A549 (cell line): ENCODE measurements around the gene NKTR. TPM values are rescaled to one million over a fixed set of nuclear protein-coding genes. Genes with fewer than 3 reads are reported as not detected.

ENCODE experiments used
- ATAC-seq, 2 experiments: fragments of 200-7000 bp in 1 of 2; fragments of >200 bp in 1 of 2; cut with Nextera tagmentation in 1 of 2; cut with Tn5 transposase in 1 of 2; 3 replicates each; pipeline versions ENCODE4 v1.8.0 to v1.9.1; 2018 to 2020; ENCODE audit warnings: mild to moderate bottlenecking in 1 of 2, moderate library complexity in 1 of 2
- CTCF ChIA-PET: fragments of 300-600 bp; sonication (Branson Sonifier 250); formaldehyde crosslinking; extraction: SDS; loops from one replicate; lab custom pipeline; 2021; ENCODE audit warnings: antibody characterized with exemption, inconsistent platforms; lab: Yijun Ruan, JAX
- POLR2A ChIA-PET: fragments of 350-600 bp; formaldehyde crosslinking; extraction: SDS; loops from one replicate; lab custom pipeline; 2021; ENCODE audit warnings: antibody characterized with exemption, inconsistent platforms; lab: Yijun Ruan, JAX
- DNase-seq, 2 experiments: peaks; one replicate each; pipeline versions ENCODE4 v3.0.0 to v3.0.0-alpha.2; 2011 to 2016; ENCODE audit warnings: low read depth in 1 of 2, low spot score in 1 of 2
- FAIRE-seq: peaks from 2 replicates; lab custom pipeline; 2011; peaks lifted over from hg19 to GRCh38; lab: Jason Lieb, UNC
- H3K27ac ChIP-seq, 2 experiments: fragments of >200 bp; sonication (Bioruptor Twin); formaldehyde crosslinking; 3 replicates each; pipeline ENCODE4 v1.5.1; 2016 to 2017
- H3K4me1 ChIP-seq: fragments of >200 bp; sonication (Bioruptor Twin); formaldehyde crosslinking; 3 replicates; pipeline ENCODE4 v1.6.1; 2016
- H3K4me2 ChIP-seq: fragments of >200 bp; sonication (Bioruptor Twin); formaldehyde crosslinking; 3 replicates; pipeline ENCODE4 v1.6.1; 2016
- H3K4me3 ChIP-seq: fragments of >200 bp; sonication (Bioruptor Twin); formaldehyde crosslinking; 3 replicates; pipeline ENCODE4 v1.5.1; 2016
- H3K9me3 ChIP-seq: fragments of >200 bp; sonication (Bioruptor Twin); formaldehyde crosslinking; 3 replicates; pipeline ENCODE4 v1.6.1; 2016
- ATOH8 ChIP-seq: fragments of 250-450 bp; sonication (Bioruptor Pico); IDR thresholded peaks from 2 replicates; pipeline ENCODE4 v1.5.0; 2020; ENCODE audit warnings: low read depth, mild to moderate bottlenecking, moderate library complexity
- BHLHE40 ChIP-seq: IDR thresholded peaks from 2 replicates; pipeline ENCODE4 v1.6.1; 2012; ENCODE audit warnings: low read depth, low read length, inconsistent platforms
- CBX8 ChIP-seq: fragments of 200-600 bp; sonication (generic); IDR thresholded peaks from 2 replicates; pipeline ENCODE4 v1.6.1; 2016
- CHD2 ChIP-seq: fragments of 150-350 bp; IDR thresholded peaks from 2 replicates; pipeline ENCODE4 v1.6.1; 2014; ENCODE audit warnings: low read length; ENCODE audit not compliant: partially characterized antibody
- EHF ChIP-seq: fragments of 250-450 bp; sonication (Bioruptor Pico); IDR thresholded peaks from 2 replicates; pipeline ENCODE4 v1.5.0; 2020; ENCODE audit warnings: mild to moderate bottlenecking
- EHMT2 ChIP-seq: fragments of 200-600 bp; sonication (generic); IDR thresholded peaks from 2 replicates; pipeline ENCODE4 v1.6.1; 2016; ENCODE audit warnings: antibody characterized with exemption, low read depth, mild to moderate bottlenecking, moderate library complexity
- ELK1 ChIP-seq: fragments of 150-350 bp; IDR thresholded peaks from 2 replicates; pipeline ENCODE4 v1.6.1; 2014; ENCODE audit warnings: low read depth, mild to moderate bottlenecking, low read length
- EP300 ChIP-seq, 2 experiments: fragments of >200 bp; sonication (Bioruptor Twin); formaldehyde crosslinking; IDR thresholded peaks; 2 replicates in 1 of 2; 3 replicates in 1 of 2; pipeline ENCODE4 v1.6.1; 2016 to 2017
- ESRRA ChIP-seq: fragments of 150-350 bp; IDR thresholded peaks from 2 replicates; pipeline ENCODE4 v1.6.1; 2014; ENCODE audit warnings: mild to moderate bottlenecking, low read length, borderline replicate concordance
- FOSL2 ChIP-seq, 2 experiments: fragments of 450-650 bp in 1 of 2; fragments of >200 bp in 1 of 2; sonication (Bioruptor Twin) in 1 of 2; formaldehyde crosslinking; IDR thresholded peaks; 2 replicates each; pipeline versions ENCODE4 v1.5.0 to v1.6.1; 2016 to 2020; ENCODE audit warnings: mild to moderate bottlenecking in 1 of 2, moderate library complexity in 1 of 2
- HEYL ChIP-seq: fragments of 250-450 bp; sonication (Bioruptor Pico); IDR thresholded peaks from 2 replicates; pipeline ENCODE4 v1.8.0; 2021; ENCODE audit warnings: mild to moderate bottlenecking, moderate library complexity
- HMGXB4 ChIP-seq: fragments of 250-450 bp; sonication (Bioruptor Pico); IDR thresholded peaks from 2 replicates; pipeline ENCODE4 v1.5.0; 2021; ENCODE audit warnings: mild to moderate bottlenecking, moderate library complexity, borderline replicate concordance
- HOXB5 ChIP-seq: fragments of 250-450 bp; sonication (Bioruptor Pico); IDR thresholded peaks from 2 replicates; pipeline ENCODE4 v1.5.0; 2020; ENCODE audit warnings: mild to moderate bottlenecking, moderate library complexity
- KDM5A ChIP-seq: fragments of 200-600 bp; sonication (generic); IDR thresholded peaks from 2 replicates; pipeline ENCODE4 v1.6.1; 2016; ENCODE audit warnings: antibody characterized with exemption, mild to moderate bottlenecking
- MAFK ChIP-seq: fragments of 450-650 bp; IDR thresholded peaks from 2 replicates; pipeline ENCODE4 v1.6.1; 2014; ENCODE audit not compliant: partially characterized antibody
- NFE2L2 ChIP-seq: fragments of 150-350 bp; conservative IDR thresholded peaks from 2 replicates; pipeline ENCODE4 v1.6.1; 2014; ENCODE audit warnings: low read length
- NR3C1 ChIP-seq: fragments of >200 bp; sonication (Bioruptor Twin); formaldehyde crosslinking; IDR thresholded peaks from 3 replicates; pipeline ENCODE4 v1.6.1; 2017
- POLR2A ChIP-seq: IDR thresholded peaks from 2 replicates; pipeline ENCODE4 v1.6.1; 2012; ENCODE audit warnings: mild to moderate bottlenecking, low read length
- RAD21 ChIP-seq, 2 experiments: fragments of >200 bp in 1 of 2; sonication (Bioruptor Twin) in 1 of 2; formaldehyde crosslinking in 1 of 2; IDR thresholded peaks in 1 of 2; conservative IDR thresholded peaks in 1 of 2; 2 replicates in 1 of 2; 3 replicates in 1 of 2; pipeline ENCODE4 v1.6.1; 2012 to 2018; ENCODE audit warnings: inconsistent platforms in 1 of 2
- RARB ChIP-seq: fragments of 250-450 bp; sonication (Bioruptor Pico); IDR thresholded peaks from 2 replicates; pipeline ENCODE4 v1.8.0; 2021; ENCODE audit warnings: mild to moderate bottlenecking, moderate library complexity
- RCOR1 ChIP-seq: fragments of 150-350 bp; IDR thresholded peaks from 2 replicates; pipeline ENCODE4 v1.6.1; 2014; ENCODE audit warnings: antibody characterized with exemption, low read length, low read depth
- RFX5 ChIP-seq: fragments of 450-650 bp; IDR thresholded peaks from 2 replicates; pipeline ENCODE4 v1.7.1; 2014; ENCODE audit warnings: antibody characterized with exemption, mild to moderate bottlenecking, moderate library complexity
- RNF2 ChIP-seq: fragments of 200-600 bp; sonication (generic); IDR thresholded peaks from 2 replicates; pipeline ENCODE4 v1.6.1; 2016; ENCODE audit warnings: low read depth, mild to moderate bottlenecking, antibody characterized with exemption, moderate library complexity, borderline replicate concordance
- SMC3 ChIP-seq: fragments of >200 bp; sonication (Bioruptor Twin); formaldehyde crosslinking; IDR thresholded peaks from 3 replicates; pipeline ENCODE4 v1.6.1; 2018; ENCODE audit warnings: inconsistent platforms
- SREBF2 ChIP-seq: fragments of 450-650 bp; IDR thresholded peaks from 2 replicates; pipeline ENCODE4 v1.6.1; 2014; ENCODE audit warnings: mild to moderate bottlenecking, moderate library complexity
- TP53 ChIP-seq: fragments of 250-450 bp; sonication (Bioruptor Pico); IDR thresholded peaks from 2 replicates; pipeline ENCODE4 v1.5.0; 2021; ENCODE audit warnings: mild to moderate bottlenecking, moderate library complexity
- ZFP36 ChIP-seq: fragments of 450-650 bp; IDR thresholded peaks from 2 replicates; pipeline ENCODE4 v1.6.1; 2014; ENCODE audit warnings: borderline replicate concordance; ENCODE audit not compliant: partially characterized antibody
- ZNF302 ChIP-seq: fragments of 250-450 bp; sonication (Bioruptor Pico); IDR thresholded peaks from 2 replicates; pipeline ENCODE4 v1.9.0; 2021; ENCODE audit warnings: inconsistent platforms, mild to moderate bottlenecking, moderate library complexity
- WGBS: methylation state at CpG from one replicate; pipeline ENCODE4 v1.1.6; 2017; ENCODE audit errors: missing lambda C conversion rate; 5-methylcytosine and 5-hydroxymethylcytosine counted together
- polyA plus RNA-seq, 4 experiments: library from polyadenylated mRNA; depleted of rRNA in 3 of 4; stranded (reverse); fragments of >200 nt; fragmentation: RNase III in 1 of 4; extraction: RNeasy Plus Mini Kit Qiagen cat#74134 plus additional on column Dnase treatment in 1 of 4; gene quantifications; 2 replicates in 3 of 4; 3 replicates in 1 of 4; pipeline ENCODE4 v1.2.3, GENCODE V29; 2011 to 2017

Gene NKTR
- polyA plus RNA-seq, 2 of the 4 experiments (the other 2 are of a cell fraction) = 16.2 to 49.3 TPM

- Histone ChIP-seq H3K9me3 (peaks cover 10% of the 10 kb centered on the region; the same call in 2 of the 3 replicates), H3K27ac (no peak overlapping the region), H3K4me3 (no peak overlapping the region), H3K4me1 (no peaks in the 10 kb centered on the region), H3K4me2 (no peak overlapping the region)
- ATAC-seq (no peak), DNase-seq (no peak), FAIRE-seq (no peak)
- POLR2A ChIA-PET = no interaction called here
- CTCF ChIA-PET = no interaction called here
- WGBS = 2% methylated on average over 3 of the region's 3 CpGs
- TF ChIP-seq HOXB5 (CRISPR knock-in tag) (no peak), SMC3 (no peak), HEYL (no peak), ATOH8 (CRISPR knock-in tag) (no peak), SREBF2 (no peak), CHD2 (no peak), ZNF302 (CRISPR knock-in tag) (no peak), RAD21 (conservative IDR thresholded peaks at IDR 0.05 in 1 of 2, IDR thresholded peaks at IDR 0.05 in 1 of 2) (no peak), RFX5 (no peak), RNF2 (no peak), RARB (CRISPR knock-in tag) (no peak), FOSL2 (IDR thresholded peaks at IDR 0.05) (no peak), FOSL2 (CRISPR knock-in tag; IDR thresholded peaks at IDR 0.05) (no peak), MAFK (no peak), BHLHE40 (no peak), EHF (no peak)
Measured at GRCh38 chr3:42674146-42674545, 73.7 kb downstream of the NKTR start.

GRCh38 chr3:42675909-42676308 is 75.4 kb downstream of the NKTR start:
- TF ChIP-seq EP300 (IDR thresholded peaks at IDR 0.05) = no peak
- TF ChIP-seq ESRRA = no peak
- TF ChIP-seq ZNF302 (CRISPR knock-in tag) = no peak
- H3K4me1 ChIP-seq = no peaks in the 10 kb centered on the region
- peaks cover 10% of the 10 kb centered on the region; the same call in 2 of the 3 replicates for H3K9me3 ChIP-seq
- ChIA-PET POLR2A (no interaction called here), CTCF (no interaction called here)
- no peak overlapping the region for H3K4me2 ChIP-seq
- 43% methylated on average over 2 of the region's 2 CpGs for WGBS
- no peak for FAIRE-seq
- no peak for ATAC-seq
- H3K27ac ChIP-seq = no peak overlapping the region
- H3K4me3 ChIP-seq = no peak overlapping the region
- no peak for DNase-seq

GRCh38 chr3:42678447-42678846 is 78.0 kb downstream of the NKTR start:
- no peak for FAIRE-seq
- ATAC-seq = no peak
- no peak for DNase-seq
- no peak for TF ChIP-seq ELK1
- TF ChIP-seq TP53 = no peak
- TF ChIP-seq ZNF302 (CRISPR knock-in tag) = no peak
- no peak for TF ChIP-seq NFE2L2
- TF ChIP-seq EHMT2 = no peak
- no peak for TF ChIP-seq HOXB5 (CRISPR knock-in tag)
- no peak for TF ChIP-seq RNF2
- TF ChIP-seq HMGXB4 (CRISPR knock-in tag) = no peak
- TF ChIP-seq EP300 (IDR thresholded peaks at IDR 0.05) = no peak
- no peak for TF ChIP-seq FOSL2 (IDR thresholded peaks at IDR 0.05)
- no peak for TF ChIP-seq FOSL2 (CRISPR knock-in tag; IDR thresholded peaks at IDR 0.05)
- no peak for TF ChIP-seq POLR2A
- TF ChIP-seq ZFP36 = no peak
- no peak for TF ChIP-seq MAFK
- TF ChIP-seq BHLHE40 = no peak
- no peak for TF ChIP-seq KDM5A
- TF ChIP-seq CBX8 = no peak
- no peak for TF ChIP-seq RCOR1
- TF ChIP-seq NR3C1 = no peak
- H3K9me3 ChIP-seq = peaks cover 10% of the 10 kb centered on the region; the same call in 2 of the 3 replicates
- peaks cover 2% of the 10 kb centered on the region; the same call in 1 of the 3 replicates for H3K4me1 ChIP-seq
- CTCF ChIA-PET = no interaction called here
- no peak overlapping the region for H3K27ac ChIP-seq
- 38% methylated on average over 2 of the region's 2 CpGs for WGBS
- no peak overlapping the region for H3K4me2 ChIP-seq
- no peak overlapping the region for H3K4me3 ChIP-seq
- POLR2A ChIA-PET = no interaction called here
